Transverse colon (tissue), 4 donors: Measurements from ENCODE around the gene DMXL2. TPM values are rescaled to one million over a fixed set of nuclear protein-coding genes. Genes with fewer than 3 reads are reported as not detected.

Source experiments
- DNase-seq: peaks from one replicate; pipeline ENCODE4 v3.0.0-alpha.2; 2019
- H3K27ac ChIP-seq, 4 donors: fragments of 200-600 bp; sonication (generic); 2 replicates each; pipeline ENCODE4 v1.5.1; 2016 to 2018; ENCODE audit warnings: inconsistent platforms in 4 of 4
- H3K27me3 ChIP-seq: fragments of 200-600 bp; sonication (generic); 2 replicates; pipeline ENCODE4 v1.5.1; 2017; ENCODE audit warnings: inconsistent platforms
- H3K36me3 ChIP-seq, 4 donors: fragments of 200-600 bp; sonication (generic); 2 replicates each; pipeline ENCODE4 v1.5.1; 2017 to 2019; ENCODE audit warnings: inconsistent platforms in 4 of 4
- H3K4me1 ChIP-seq, 4 donors: fragments of 200-600 bp; sonication (generic); 2 replicates each; pipeline ENCODE4 v1.5.1; 2017 to 2020; ENCODE audit warnings: inconsistent platforms in 4 of 4
- H3K4me3 ChIP-seq, 4 donors: fragments of 200-600 bp; sonication (generic); 1 replicate in 1 of 4; 2 replicates in 3 of 4; pipeline versions ENCODE4 v1.5.1 to v1.6.1; 2017 to 2019; ENCODE audit warnings: inconsistent platforms in 4 of 4
- H3K9me3 ChIP-seq, 2 donors: fragments of 200-600 bp; sonication (generic); 2 replicates each; pipeline ENCODE4 v1.5.1; 2017 to 2019; ENCODE audit warnings: inconsistent platforms in 2 of 2
- CTCF ChIP-seq, 5 experiments: fragments of 200-600 bp in 3 of 5; fragments of 450-650 bp in 2 of 5; sonication (generic) in 3 of 5; IDR thresholded peaks; 1 replicate in 2 of 5; 2 replicates in 3 of 5; pipeline ENCODE4 v1.5.1; 2016 to 2017; ENCODE audit warnings: antibody characterized with exemption in 5 of 5, inconsistent platforms in 3 of 5, mild to moderate bottlenecking in 2 of 5, moderate library complexity in 1 of 5
- EP300 ChIP-seq: sonication (generic); formaldehyde crosslinking; IDR thresholded peaks from one replicate; pipeline ENCODE4 v1.6.1; 2017; ENCODE audit warnings: antibody characterized with exemption, low read depth
- POLR2A ChIP-seq: fragments of 450-650 bp; IDR thresholded peaks from one replicate; pipeline ENCODE4 v1.6.1; 2016; ENCODE audit warnings: antibody characterized with exemption, mild to moderate bottlenecking, moderate library complexity
- POLR2AphosphoS5 ChIP-seq, 3 donors: sonication (generic); formaldehyde crosslinking; IDR thresholded peaks; one replicate each; pipeline ENCODE4 v1.6.1; 2016; ENCODE audit warnings: antibody characterized with exemption in 3 of 3
- WGBS, 2 donors: methylation state at CpG; one replicate each; pipeline ENCODE4 v1.1.5; 2018; ENCODE audit warnings: low coverage in 1 of 2; 5-methylcytosine and 5-hydroxymethylcytosine counted together
- in situ Hi-C, 4 donors: fragments of 200-750 bp; cut with MboI; loops; one replicate each; pipeline versions ENCODE4 v1.15.0 to v1.15.1; 2017; ENCODE audit warnings: low sequenced_read_pairs in 3 of 4, low pct_ligation_motif_present in 1 of 4, low pct_unique_long_range_greater_than_20kb in 1 of 4
- intact Hi-C: fragments of 100-400 bp; cut with DNase I; formaldehyde crosslinking; loops from one replicate; pipeline ENCODE4 v1.15.1; 2023; ENCODE audit warnings: low total_unique reads
- total RNA-seq, 4 donors: library from RNA; depleted of rRNA; stranded (reverse); fragments of >200 nt; gene quantifications; one replicate each; pipeline ENCODE4 v1.1.0, GENCODE V29; 2016

DMXL2 gene
- total RNA-seq, 4 donors from 2014 or later, result 35.8 to 75.9 (median 56.0) TPM

DNA sequence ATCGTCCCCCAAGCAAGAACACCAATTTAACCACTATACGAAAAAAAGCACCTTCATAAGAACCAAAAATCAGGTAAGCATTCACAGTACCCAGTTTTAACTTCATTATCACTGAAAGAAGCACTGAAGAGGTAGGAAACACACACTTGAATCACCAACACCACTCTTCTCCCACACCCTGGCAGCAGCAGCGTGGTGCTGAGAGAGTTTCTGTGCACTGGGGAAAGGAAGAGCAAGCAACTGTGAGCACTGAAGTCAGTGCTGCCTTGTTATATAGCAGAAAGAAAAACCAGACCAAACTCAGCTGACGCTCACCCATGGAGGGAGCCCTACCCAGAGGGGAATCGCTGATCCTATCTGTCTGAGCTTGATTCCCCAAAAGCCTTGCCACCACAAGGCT is 98.2 kb downstream of the DMXL2 start:
- 96 to 98% methylated on average over 4 to 5 of the region's 5 CpGs for WGBS, 2 donors
- Histone ChIP-seq H3K4me1 (no peaks in the 10 kb centered on the region), H3K27me3 (no peaks in the 10 kb centered on the region), H3K9me3 (no peaks in the 10 kb centered on the region), H3K27ac (no peak overlapping the region), H3K4me3 (no peak overlapping the region), H3K36me3 (peaks cover 0 to 13% (median 0%) of the 10 kb centered on the region in 4 donors)
- intact Hi-C loops, result no loop called here
- DNase-seq, result no peak
- no peak for TF ChIP-seq CTCF (IDR thresholded peaks at IDR 0.05)
- no peak for TF ChIP-seq POLR2AphosphoS5 (IDR thresholded peaks at IDR 0.05)
- in situ Hi-C loops, result no loop called here

DNA sequence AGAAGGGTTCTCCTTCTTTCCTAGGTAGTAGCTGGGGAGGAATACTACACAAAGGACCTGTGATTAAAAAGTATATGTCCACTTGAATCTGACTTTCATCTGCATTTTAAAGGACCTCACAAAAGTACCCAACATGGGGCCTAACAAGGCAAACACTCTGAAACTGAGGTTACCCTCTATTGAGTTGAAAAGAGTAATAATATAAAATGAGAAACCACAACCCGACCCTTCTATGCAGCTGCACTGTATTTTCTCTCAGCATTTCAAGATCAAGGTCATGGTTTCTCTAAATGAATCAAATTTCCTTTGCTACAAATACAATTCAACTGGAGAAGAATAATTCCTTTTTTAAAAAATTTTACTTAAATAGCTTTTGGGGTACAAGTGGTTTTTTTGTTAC is 106.3 kb downstream of the DMXL2 start:
- TF ChIP-seq POLR2AphosphoS5 (IDR thresholded peaks at IDR 0.05) (no peak), CTCF (IDR thresholded peaks at IDR 0.05) (no peak), EP300 (no peak), POLR2A (no peak)
- no peaks in the 10 kb centered on the region for H3K4me1 ChIP-seq
- H3K9me3 ChIP-seq, result no peaks in the 10 kb centered on the region
- intact Hi-C loops (no loop called here), in situ Hi-C loops (no loop called here)
- no peak overlapping the region for H3K27ac ChIP-seq
- 80 to 100% methylated on average over 1 of the region's 1 CpG for WGBS, 2 donors
- H3K4me3 ChIP-seq, result no peak overlapping the region
- peaks cover 0 to 13% (median 6%) of the 10 kb centered on the region in 4 donors for H3K36me3 ChIP-seq
- DNase-seq, result no peak
- H3K27me3 ChIP-seq, result no peaks in the 10 kb centered on the region

- Histone ChIP-seq H3K27me3 (no peaks in the 10 kb centered on the region), H3K27ac (no peak overlapping the region), H3K4me3 (no peak overlapping the region), H3K36me3 (peaks cover 0 to 8% (median 0%) of the 10 kb centered on the region in 4 donors), H3K9me3 (no peaks in the 10 kb centered on the region), H3K4me1 (no peaks in the 10 kb centered on the region)
- intact Hi-C loops, result no loop called here
- in situ Hi-C loops, result no loop called here
- TF ChIP-seq EP300, result no peak
- TF ChIP-seq CTCF (IDR thresholded peaks at IDR 0.05), result no peak
- TF ChIP-seq POLR2AphosphoS5 (IDR thresholded peaks at IDR 0.05), result no peak
- TF ChIP-seq POLR2A, result no peak
- 90% methylated on average over 1 of the region's 1 CpG; no CpG with 5 or more reads in 1 of the 2 donors for WGBS, 2 donors
- no peak for DNase-seq
Observed at GRCh38 chr15:51505251-51505650, 117.3 kb downstream of the DMXL2 start.

- no peak for DNase-seq
- no peaks in the 10 kb centered on the region for H3K4me1 ChIP-seq
- no peak overlapping the region for H3K27ac ChIP-seq
- H3K36me3 ChIP-seq, result peaks cover 0 to 13% (median 2%) of the 10 kb centered on the region in 4 donors
- in situ Hi-C loops (no loop called here), intact Hi-C loops (no loop called here)
- no peaks in the 10 kb centered on the region for H3K27me3 ChIP-seq
- H3K9me3 ChIP-seq, result no peaks in the 10 kb centered on the region
- TF ChIP-seq CTCF (IDR thresholded peaks at IDR 0.05) (no peak), EP300 (no peak), POLR2A (no peak), POLR2AphosphoS5 (IDR thresholded peaks at IDR 0.05) (no peak)
- H3K4me3 ChIP-seq, result no peak overlapping the region
Observed at GRCh38 chr15:51503003-51503402, 119.6 kb downstream of the DMXL2 start.
